NCI-H2196 (cell line): ENCODE measurements around the gene E2F6.

ENCODE experiments used
- DNase-seq: peaks from one replicate; lab custom pipeline; 2025; ENCODE audit not compliant: unreplicated experiment; lab: John Stamatoyannopoulos, UW

Gene E2F6

GRCh38 chr2:11465485-11466306, at the start of gene E2F6:
TSS of gene E2F6 (minus strand) at chr2:11466161. CDS start at chr2:11465879, 282 bp downstream.
- DNase-seq: peak; percentile 95

GRCh38 chr2:11515490-11515981, 49.6 kb upstream of the E2F6 start:
- no peak for DNase-seq

DNA sequence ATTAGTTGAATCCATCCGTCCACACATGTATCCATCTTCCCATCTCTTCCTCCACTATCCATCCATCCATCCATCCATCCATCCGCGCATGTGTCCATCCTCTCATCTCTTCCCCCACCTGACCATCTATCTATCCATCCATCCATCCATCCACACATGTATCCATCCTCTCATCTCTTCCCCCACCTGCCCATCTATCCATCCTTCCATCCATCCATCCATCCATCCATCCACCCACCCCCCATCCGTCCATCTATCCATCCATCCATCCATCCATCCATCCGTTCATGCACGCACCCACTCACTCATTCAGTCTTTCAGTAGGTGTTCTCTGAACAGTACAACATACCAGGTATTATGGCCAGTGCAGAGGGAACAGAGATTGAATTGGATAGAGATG, 48.9 kb upstream of the E2F6 start:
- DNase-seq: no peak

GRCh38 chr2:11514081-11514730, 48.2 kb upstream of the E2F6 start:
- no peak for DNase-seq

- DNase-seq: no peak
Observed at GRCh38 chr2:11513319-11513718, 47.4 kb upstream of the E2F6 start.

- no peak for DNase-seq
Observed at GRCh38 chr2:11512431-11512830, 46.5 kb upstream of the E2F6 start.

DNA sequence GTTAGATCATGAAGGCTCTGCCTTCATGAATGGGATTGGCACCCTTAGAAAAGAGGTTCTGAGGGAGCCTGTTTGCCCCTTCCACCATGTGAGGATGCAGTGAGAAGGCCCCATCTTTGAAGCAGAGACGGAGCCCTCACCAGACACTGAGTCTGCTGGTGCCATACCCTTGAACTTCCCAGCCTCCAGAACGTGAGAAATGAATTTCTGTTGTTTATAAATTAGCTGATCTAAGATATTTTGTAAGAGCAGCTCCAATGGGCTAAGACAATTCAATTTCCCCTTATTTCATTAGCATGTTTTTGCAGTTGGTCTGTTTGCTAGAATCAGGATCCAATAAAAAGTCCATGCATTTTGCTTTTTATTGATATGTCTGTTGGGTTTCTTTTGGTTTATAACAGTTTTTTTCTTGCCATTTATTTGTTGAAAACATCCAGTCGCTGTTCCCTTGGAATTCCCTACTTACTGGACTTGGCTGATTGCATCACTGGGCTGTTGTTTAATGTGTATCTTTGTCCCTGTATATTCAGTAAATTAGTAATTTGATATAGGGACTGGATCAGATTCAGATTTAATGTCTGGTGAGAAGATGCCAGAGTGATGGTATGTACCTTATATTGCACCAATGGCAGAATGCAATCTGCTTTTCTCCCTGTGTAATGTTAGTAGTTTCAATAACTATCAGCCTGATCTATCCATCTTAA, 43.8 kb upstream of the E2F6 start:
- no peak for DNase-seq

DNA sequence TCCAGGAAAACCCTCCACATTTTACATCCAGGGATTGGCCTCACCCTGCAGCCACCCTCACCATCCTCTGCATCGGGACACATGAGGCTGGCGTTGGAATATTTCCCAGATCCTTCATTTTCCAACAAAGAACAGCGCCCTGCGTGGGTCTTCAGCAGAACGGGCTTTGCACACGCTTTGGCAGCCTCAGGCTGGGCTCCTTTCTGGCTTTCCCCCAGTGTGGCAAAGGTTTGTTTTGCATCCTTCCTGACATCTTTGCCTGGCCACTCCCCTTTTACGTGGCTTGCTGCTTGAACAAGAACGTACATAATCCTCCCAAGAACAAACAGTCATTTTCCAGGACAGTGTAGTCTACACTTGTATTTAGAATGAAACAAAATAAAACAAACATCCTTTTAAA, 42.3 kb upstream of the E2F6 start:
- DNase-seq: no peak

- no peak for DNase-seq
Observed at GRCh38 chr2:11507517-11507916, 41.6 kb upstream of the E2F6 start.

DNA sequence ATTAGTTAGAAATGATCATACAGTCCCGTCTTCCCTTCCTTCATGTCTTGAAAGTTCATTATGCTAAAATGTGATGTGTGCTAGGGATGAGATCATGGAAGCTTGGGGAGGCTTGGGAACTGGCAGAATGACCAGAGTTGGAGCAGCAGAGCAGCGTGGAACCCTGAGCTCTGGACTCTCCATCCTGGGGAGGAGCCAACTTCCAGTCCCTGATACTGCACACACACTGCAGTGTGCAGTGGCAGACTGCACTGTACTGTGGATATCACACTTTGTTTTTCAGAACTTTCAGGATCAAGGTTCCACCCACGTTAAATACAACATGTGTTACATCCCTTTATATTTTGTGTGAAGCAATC, 40.6 kb upstream of the E2F6 start:
- DNase-seq: no peak

- peak; percentile 78 for DNase-seq
Observed at GRCh38 chr2:11505652-11506610, 40.0 kb upstream of the E2F6 start.

- no peak for DNase-seq
Observed at GRCh38 chr2:11503354-11503927, 37.5 kb upstream of the E2F6 start.

DNA sequence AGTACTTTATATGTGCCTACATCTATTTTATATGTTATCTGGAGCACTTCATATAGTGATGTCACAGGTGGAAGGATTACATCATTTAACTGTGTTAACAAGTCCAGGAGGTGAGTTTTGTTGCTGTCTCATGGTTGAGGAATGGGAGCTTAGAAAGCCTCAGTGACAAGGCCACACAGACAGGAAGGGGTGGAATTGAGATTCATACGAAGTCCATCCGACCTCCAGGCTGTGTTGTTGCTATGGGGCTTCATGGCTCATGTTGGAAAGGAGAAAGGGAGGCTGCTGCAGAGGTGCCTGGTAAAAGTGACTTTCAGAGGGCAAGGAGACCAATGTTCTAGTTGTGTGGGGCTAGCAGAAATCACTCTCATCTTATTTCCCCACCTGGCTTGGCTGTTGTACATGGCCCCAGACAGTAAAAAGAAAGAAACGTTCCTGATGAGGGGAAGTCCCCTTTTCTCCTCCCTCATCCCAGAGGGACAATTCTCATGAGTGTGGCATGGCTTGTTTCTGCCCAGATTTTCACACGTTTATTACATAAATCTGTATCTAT, 36.9 kb upstream of the E2F6 start:
- DNase-seq: no peak

GRCh38 chr2:11500702-11501303, 34.8 kb upstream of the E2F6 start:
- no peak for DNase-seq

DNA sequence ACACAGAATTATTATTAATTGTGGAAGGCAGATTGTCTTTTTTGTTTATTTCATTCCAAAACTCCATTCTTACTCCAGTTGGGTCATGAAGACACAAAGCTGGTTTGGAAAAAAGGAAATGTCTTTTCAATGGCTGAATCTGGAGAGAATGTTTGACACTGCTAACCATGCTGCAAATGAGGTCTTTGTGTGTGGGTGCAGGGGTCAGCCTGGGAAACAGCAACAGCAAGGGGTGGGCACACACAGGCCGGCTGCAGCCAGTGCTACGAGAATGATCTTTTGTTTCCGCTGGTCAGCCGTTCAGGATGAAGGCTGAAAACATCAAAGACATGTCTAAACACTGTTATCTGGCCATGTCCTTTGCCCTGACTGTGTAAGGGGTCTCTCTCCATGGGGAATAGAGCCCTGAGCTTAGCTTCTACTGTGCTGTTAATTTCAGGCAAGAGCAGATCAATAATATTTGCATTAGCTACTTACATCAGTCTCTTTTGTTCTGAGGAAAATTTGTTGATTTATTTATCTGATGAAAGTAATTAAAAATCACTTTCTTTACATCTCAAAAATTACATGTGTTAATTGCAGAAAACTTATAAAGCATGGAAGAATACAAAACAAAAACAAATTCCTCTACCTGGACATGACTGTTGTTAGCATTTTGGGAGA, 33.3 kb upstream of the E2F6 start:
- DNase-seq: no peak

DNA sequence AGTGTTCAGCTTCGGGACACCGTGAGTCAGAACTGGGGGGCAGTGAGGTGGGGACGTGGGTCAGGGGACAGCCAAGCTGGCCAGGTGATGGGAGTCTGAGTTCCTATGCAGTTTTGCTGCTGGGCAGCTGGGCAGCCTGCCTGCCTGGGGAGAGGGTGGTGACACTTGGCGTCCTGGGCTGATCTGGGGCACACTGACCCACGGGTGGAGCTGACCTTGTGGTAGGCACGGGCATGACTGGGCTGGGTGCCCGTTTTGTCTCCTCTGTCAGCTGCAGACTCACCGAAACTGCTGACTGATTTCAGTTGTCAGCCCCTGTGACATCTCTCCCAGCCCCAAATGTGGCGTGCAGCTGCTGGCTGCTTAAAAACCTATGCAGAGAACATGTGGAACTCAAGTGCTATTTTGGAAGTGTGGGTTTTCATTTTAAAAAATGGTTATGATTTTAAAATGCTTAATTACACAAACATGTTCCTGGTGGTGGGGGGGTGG, 32.6 kb upstream of the E2F6 start:
- no peak for DNase-seq

GRCh38 chr2:11495844-11496681, 30.1 kb upstream of the E2F6 start:
- DNase-seq: no peak

DNA sequence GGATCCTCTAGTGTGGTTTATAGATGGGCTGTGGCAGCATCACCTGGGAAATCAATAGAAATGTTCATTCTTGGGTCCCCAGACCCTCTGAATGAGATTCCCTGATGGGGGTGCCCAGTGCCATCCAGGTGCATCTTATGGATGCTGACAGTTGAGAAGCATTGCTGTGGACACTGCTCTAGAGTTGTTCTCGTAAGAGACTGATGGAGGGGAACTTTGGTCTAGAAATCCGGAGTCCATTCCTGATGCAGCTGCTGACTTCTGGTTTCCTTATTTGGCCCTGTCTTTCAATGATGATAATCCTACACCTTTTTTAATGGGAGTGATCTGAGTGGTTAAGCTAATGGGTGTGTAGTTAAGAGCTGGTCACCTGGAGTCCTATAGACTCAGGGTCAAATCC, 28.3 kb upstream of the E2F6 start:
- no peak for DNase-seq
